ENCODE measurements around the gene ZRANB3.
"Not testable (repeated sequence)": the region's sequence is repeated elsewhere in the genome, so short reads cannot be mapped to it uniquely, and the experiment has no call there.

Gene ZRANB3

GRCh38 chr2:135093193-135093592 lies 437.8 kb downstream of the ZRANB3 start:
- H3K79me2 ChIP-seq (ENCODE audit: insufficient read depth, low read length): peaks cover 5% of the 10 kb centered on the region; the same call in 1 of the 2 replicates

GRCh38 chr2:135091681-135092080 lies 439.3 kb downstream of the ZRANB3 start:
- Histone ChIP-seq H2AFZ (ENCODE audit: low read length) (no peak overlapping the region), H4K20me1 (ENCODE audit: insufficient read depth, low read length, poor library complexity, severe bottlenecking) (no peaks in the 10 kb centered on the region), H3K4me2 (ENCODE audit: low read depth, low read length, poor library complexity, severe bottlenecking) (no peak overlapping the region), H3K9ac (ENCODE audit: low read depth, low read length, poor library complexity, severe bottlenecking) (no peak overlapping the region), H3K9me2 (replicated peaks; ENCODE audit: low read depth, low read length) (no peaks in the 10 kb centered on the region), H3K4me3 (ENCODE audit: low read length, poor library complexity, severe bottlenecking) (no peak overlapping the region), H3K4me1 (ENCODE audit: insufficient read depth, low read length, poor library complexity, severe bottlenecking) (peaks cover 11% of the 10 kb centered on the region), H3K9me3 (ENCODE audit: insufficient read depth, low read depth, low read length) (no peaks in the 10 kb centered on the region), H3K27me3 (ENCODE audit: insufficient read depth, low read length, poor library complexity, severe bottlenecking) (no peaks in the 10 kb centered on the region), H3K79me2 (ENCODE audit: insufficient read depth, low read length) (peaks cover 19% of the 10 kb centered on the region; the same call in 1 of the 2 replicates), H3K36me3 (ENCODE audit: insufficient read depth, low read length) (peaks cover 22% of the 10 kb centered on the region; the same call in 1 of the 2 replicates), H3F3A (ENCODE audit: low read depth) (peaks cover 2% of the 10 kb centered on the region; the same call in 1 of the 2 replicates)
- no peak for TF ChIP-seq EZH2phosphoT487 (IDR thresholded peaks at IDR 0.05; ENCODE audit: borderline replicate concordance)
- TF ChIP-seq, protein P1, sequence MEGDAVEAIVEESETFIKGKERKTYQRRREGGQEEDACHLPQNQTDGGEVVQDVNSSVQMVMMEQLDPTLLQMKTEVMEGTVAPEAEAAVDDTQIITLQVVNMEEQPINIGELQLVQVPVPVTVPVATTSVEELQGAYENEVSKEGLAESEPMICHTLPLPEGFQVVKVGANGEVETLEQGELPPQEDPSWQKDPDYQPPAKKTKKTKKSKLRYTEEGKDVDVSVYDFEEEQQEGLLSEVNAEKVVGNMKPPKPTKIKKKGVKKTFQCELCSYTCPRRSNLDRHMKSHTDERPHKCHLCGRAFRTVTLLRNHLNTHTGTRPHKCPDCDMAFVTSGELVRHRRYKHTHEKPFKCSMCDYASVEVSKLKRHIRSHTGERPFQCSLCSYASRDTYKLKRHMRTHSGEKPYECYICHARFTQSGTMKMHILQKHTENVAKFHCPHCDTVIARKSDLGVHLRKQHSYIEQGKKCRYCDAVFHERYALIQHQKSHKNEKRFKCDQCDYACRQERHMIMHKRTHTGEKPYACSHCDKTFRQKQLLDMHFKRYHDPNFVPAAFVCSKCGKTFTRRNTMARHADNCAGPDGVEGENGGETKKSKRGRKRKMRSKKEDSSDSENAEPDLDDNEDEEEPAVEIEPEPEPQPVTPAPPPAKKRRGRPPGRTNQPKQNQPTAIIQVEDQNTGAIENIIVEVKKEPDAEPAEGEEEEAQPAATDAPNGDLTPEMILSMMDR (conservative IDR thresholded peaks at IDR 0.05; ENCODE audit: low read length): no peak

More at GRCh38 chr2:135093193-135093592, 437.8 kb downstream of the ZRANB3 start:
- Histone ChIP-seq H3F3A (ENCODE audit: low read depth) (peaks cover 2% of the 10 kb centered on the region; the same call in 1 of the 2 replicates), H3K9me3 (ENCODE audit: insufficient read depth, low read depth, low read length) (no peaks in the 10 kb centered on the region), H3K36me3 (ENCODE audit: insufficient read depth, low read length) (peaks cover 22% of the 10 kb centered on the region; the same call in 1 of the 2 replicates), H2AFZ (ENCODE audit: low read length) (no peak overlapping the region), H3K9me2 (replicated peaks; ENCODE audit: low read depth, low read length) (no peaks in the 10 kb centered on the region), H3K27me3 (ENCODE audit: insufficient read depth, low read length, poor library complexity, severe bottlenecking) (no peaks in the 10 kb centered on the region), H3K4me3 (ENCODE audit: low read length, poor library complexity, severe bottlenecking) (no peak overlapping the region), H3K4me2 (ENCODE audit: low read depth, low read length, poor library complexity, severe bottlenecking) (no peak overlapping the region), H4K20me1 (ENCODE audit: insufficient read depth, low read length, poor library complexity, severe bottlenecking) (no peaks in the 10 kb centered on the region), H3K9ac (ENCODE audit: low read depth, low read length, poor library complexity, severe bottlenecking) (no peak overlapping the region), H3K4me1 (ENCODE audit: insufficient read depth, low read length, poor library complexity, severe bottlenecking) (peaks cover 11% of the 10 kb centered on the region)
- TF ChIP-seq EZH2phosphoT487 (IDR thresholded peaks at IDR 0.05; ENCODE audit: borderline replicate concordance): no peak

DNA sequence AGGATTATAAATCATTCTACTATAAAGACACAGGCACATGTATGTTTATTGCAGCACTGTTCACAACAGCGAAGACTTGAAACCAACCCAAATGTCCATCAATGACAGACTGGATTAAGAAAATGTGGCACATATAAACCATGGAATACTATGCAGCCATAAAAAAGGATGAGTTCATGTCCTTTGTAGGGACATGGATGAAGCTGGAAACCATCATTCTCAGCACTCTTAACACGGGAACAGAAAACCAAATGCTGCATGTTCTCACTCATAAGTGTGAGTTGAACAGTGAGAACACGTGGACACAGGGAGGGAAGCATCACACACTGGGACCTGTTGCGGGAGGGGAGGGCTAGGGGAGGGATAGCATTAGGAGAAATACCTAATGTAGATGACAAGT lies 441.4 kb downstream of the ZRANB3 start:
- peaks cover 17% of the 10 kb centered on the region for H4K20me1 ChIP-seq (ENCODE audit: insufficient read depth, low read length, poor library complexity, severe bottlenecking)
- H3F3A ChIP-seq (ENCODE audit: low read depth); H3K4me3 ChIP-seq (ENCODE audit: low read length, poor library complexity, severe bottlenecking); H3K9ac ChIP-seq (ENCODE audit: low read depth, low read length, poor library complexity, severe bottlenecking); H3K9me3 ChIP-seq (ENCODE audit: insufficient read depth, low read depth, low read length); H3K27me3 ChIP-seq (ENCODE audit: insufficient read depth, low read length, poor library complexity, severe bottlenecking); H2AFZ ChIP-seq (ENCODE audit: low read length); H3K9me2 ChIP-seq (replicated peaks; ENCODE audit: low read depth, low read length); H3K4me2 ChIP-seq (ENCODE audit: low read depth, low read length, poor library complexity, severe bottlenecking): not testable (repeated sequence)
- H3K36me3 ChIP-seq (ENCODE audit: insufficient read depth, low read length): peaks cover 11% of the 10 kb centered on the region; the same call in 1 of the 2 replicates
- peaks cover 20% of the 10 kb centered on the region for H3K4me1 ChIP-seq (ENCODE audit: insufficient read depth, low read length, poor library complexity, severe bottlenecking)
- H3K79me2 ChIP-seq (ENCODE audit: insufficient read depth, low read length): peaks cover 25% of the 10 kb centered on the region
